ENCODE results near the gene IFIT2. TPM values are rescaled to one million over a fixed set of nuclear protein-coding genes. Genes with fewer than 3 reads are reported as not detected.
A peak's percentile ranks its signal among the peaks of the same experiment; 100 is the strongest.
"Not testable (repeated sequence)": the region's sequence is repeated elsewhere in the genome, so short reads cannot be mapped to it uniquely, and the experiment has no call there.

The IFIT2 gene
- total and polyA plus RNA-seq, 2 donors (not counting 3 experiments of a cell fraction or from before 2014, with no cell fraction given) = 0.23 to 1.4 TPM

- FAIRE-seq; H3K9me1 ChIP-seq (replicated peaks; ENCODE audit: control insufficient read depth, extremely low read depth, insufficient read depth, low read length); H3K9me3 ChIP-seq (replicated peaks; ENCODE audit: control insufficient read depth, insufficient read depth, low read length); H3K4me3 ChIP-seq (replicated peaks in 1 of 3; ENCODE audit: insufficient read depth in 1 of 3, low read depth in 1 of 3, low read length in 3 of 3); H3K4me2 ChIP-seq (ENCODE audit: insufficient read depth, low read length); H2AFZ ChIP-seq (ENCODE audit: low read depth, low read length); H3K27ac ChIP-seq (ENCODE audit: insufficient read depth, low read depth, low read length); BruUV-seq (replicated peaks); H4K20me1 ChIP-seq (replicated peaks; ENCODE audit: control insufficient read depth, extremely low read depth, insufficient read depth, low read length); H3K36me3 ChIP-seq (ENCODE audit: control insufficient read depth in 2 of 2, extremely low read depth in 1 of 2, insufficient read depth in 2 of 2, low read length in 2 of 2); H3K9ac ChIP-seq (replicated peaks; ENCODE audit: extremely low read depth, insufficient read depth, low read length); intact Hi-C loops (cut with micrococcal nuclease); DNase-seq (ENCODE audit: low read depth, low spot score); H3K79me2 ChIP-seq (ENCODE audit: control insufficient read depth, insufficient read depth, low read length); dilution Hi-C loops (cut with MboI; ENCODE audit: extremely low pct_ligation_motif_present, low sequenced_read_pairs); POLR2A ChIA-PET; H3K4me1 ChIP-seq (ENCODE audit: control insufficient read depth, extremely low read depth, insufficient read depth, low read length): not testable (repeated sequence)
- CTCF ChIA-PET = interaction anchor here (1.5 to 1.6 kb wide), 2 partner anchors 10 to 12 kb away, joined by 3 to 4 read pairs; no protein-coding TSS in a partner anchor
- peaks cover 43 to 65% of the 10 kb centered on the region in 2 experiments for H3K27me3 ChIP-seq (ENCODE audit: control insufficient read depth in 2 of 2, insufficient read depth in 2 of 2, low read length in 2 of 2)
Observed at GRCh38 chr10:89285303-89285702, 16.5 kb upstream of the IFIT2 start.

GRCh38 chr10:89294721-89295239, 7.1 kb upstream of the IFIT2 start:
- H2AFZ ChIP-seq (ENCODE audit: low read depth, low read length) = no peak overlapping the region
- no peaks in the 10 kb centered on the region for H4K20me1 ChIP-seq (replicated peaks; ENCODE audit: control insufficient read depth, extremely low read depth, insufficient read depth, low read length)
- CTCF ChIA-PET = interaction anchor here (1.1 kb wide), 1 partner anchor 10 kb away, joined by 4 read pairs; no protein-coding TSS in a partner anchor
- H3K4me2 ChIP-seq (ENCODE audit: insufficient read depth, low read length) = no peak overlapping the region
- DNase-seq (ENCODE audit: low read depth, low spot score) (no peak), FAIRE-seq (peak; percentile 4)
- dilution Hi-C loops (cut with MboI; ENCODE audit: extremely low pct_ligation_motif_present, low sequenced_read_pairs) (no loop called here), intact Hi-C loops (cut with micrococcal nuclease) (no loop called here)
- H3K4me1 ChIP-seq (ENCODE audit: control insufficient read depth, extremely low read depth, insufficient read depth, low read length) = no peaks in the 10 kb centered on the region
- TF ChIP-seq POLR2AphosphoS5 (IDR thresholded peaks at IDR 0.05; ENCODE audit: insufficient read depth, low read depth, low read length) = no peak
- TF ChIP-seq JUN (IDR thresholded peaks at IDR 0.05; ENCODE audit: borderline replicate concordance, insufficient read depth, insufficient read length, low read depth) = no peak
- no peak for TF ChIP-seq EZH2 (IDR thresholded peaks at IDR 0.05; ENCODE audit: borderline replicate concordance, low read depth, low read length, severe bottlenecking)
- TF ChIP-seq MAX (IDR thresholded peaks at IDR 0.05; ENCODE audit: insufficient read depth, insufficient read length) = no peak
- TF ChIP-seq GATA2 (IDR thresholded peaks at IDR 0.05; ENCODE audit: insufficient read depth, insufficient read length, low read depth, low read length) = no peak
- TF ChIP-seq POLR2A (IDR thresholded peaks at IDR 0.05; ENCODE audit: low read depth, low read length) = no peak
- TF ChIP-seq CTCF (IDR thresholded peaks at IDR 0.05; ENCODE audit: extremely low read depth in 1 of 2, insufficient read depth in 1 of 2, low read depth in 1 of 2, low read length in 2 of 2) = no peak
- no peak overlapping the region for H3K27ac ChIP-seq (ENCODE audit: insufficient read depth, low read depth, low read length)
- POLR2A ChIA-PET = no interaction called here
- no peaks in the 10 kb centered on the region for H3K79me2 ChIP-seq (ENCODE audit: control insufficient read depth, insufficient read depth, low read length)
- H3K9me3 ChIP-seq (replicated peaks; ENCODE audit: control insufficient read depth, insufficient read depth, low read length) = no peaks in the 10 kb centered on the region
- no peak overlapping the region for H3K4me3 ChIP-seq (replicated peaks in 1 of 3; ENCODE audit: insufficient read depth in 1 of 3, low read depth in 1 of 3, low read length in 3 of 3)
- H3K27me3 ChIP-seq (ENCODE audit: control insufficient read depth in 2 of 2, insufficient read depth in 2 of 2, low read length in 2 of 2) = peaks cover 30 to 35% of the 10 kb centered on the region in 2 experiments
- no TSS peak for BruUV-seq (replicated peaks)
- no peak overlapping the region for H3K9ac ChIP-seq (replicated peaks; ENCODE audit: extremely low read depth, insufficient read depth, low read length)
- H3K9me1 ChIP-seq (replicated peaks; ENCODE audit: control insufficient read depth, extremely low read depth, insufficient read depth, low read length) = no peaks in the 10 kb centered on the region
- H3K36me3 ChIP-seq (ENCODE audit: control insufficient read depth in 2 of 2, extremely low read depth in 1 of 2, insufficient read depth in 2 of 2, low read length in 2 of 2) = no peaks in the 10 kb centered on the region

Data from endothelial cell of umbilical vein (primary cell).